Measurements from ENCODE around the gene UBE2QL1.

The UBE2QL1 gene

DNA sequence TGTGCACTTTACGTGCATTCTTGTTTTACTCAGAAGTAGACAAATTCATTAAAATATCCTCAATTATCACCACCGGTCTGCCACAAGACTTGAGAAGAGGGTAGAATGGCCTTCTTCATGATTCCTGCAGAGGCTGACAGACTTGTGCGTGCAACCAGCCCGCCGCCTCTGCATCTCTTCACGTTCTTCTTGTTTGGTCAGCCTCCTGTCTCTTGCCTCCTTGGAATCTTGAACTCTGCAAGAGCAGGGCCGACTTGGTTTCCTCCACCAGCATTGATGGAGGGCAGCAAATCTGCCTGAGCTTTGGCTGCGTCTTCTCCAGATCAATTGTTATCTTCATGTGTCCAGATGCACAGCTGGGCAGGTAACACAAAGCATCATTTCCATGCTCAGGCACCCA is 20.2 kb downstream of the UBE2QL1 start:
- no peak for DNase-seq
- in situ Hi-C loops (cut with HindIII; ENCODE audit: low pct_ligation_motif_present, low pct_unique_long_range_greater_than_20kb, low sequenced_read_pairs): no loop called here

GRCh38 chr5:6469836-6470235 is 21.2 kb downstream of the UBE2QL1 start:
- in situ Hi-C loops (cut with HindIII; ENCODE audit: low pct_ligation_motif_present, low pct_unique_long_range_greater_than_20kb, low sequenced_read_pairs): no loop called here
- DNase-seq: no peak

DNA sequence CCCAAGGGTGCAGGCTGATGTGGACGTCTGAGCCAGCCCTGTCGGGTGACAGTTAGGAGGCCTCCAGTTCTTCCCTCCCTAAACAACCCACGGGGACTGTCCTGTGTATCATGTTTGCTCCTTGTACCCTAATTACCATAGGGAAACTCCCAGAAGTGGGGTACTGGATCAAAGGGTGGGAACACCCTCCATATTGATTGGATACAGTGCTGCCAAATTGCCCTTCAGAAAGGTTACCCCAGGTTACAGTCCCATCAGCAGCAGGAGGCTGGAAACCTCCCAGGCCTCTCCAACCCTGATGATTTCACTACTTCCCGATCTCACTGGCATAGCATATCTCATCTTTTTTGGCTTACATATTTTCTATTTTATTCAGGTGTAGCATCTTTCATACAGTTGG is 22.0 kb downstream of the UBE2QL1 start:
- DNase-seq: no peak
- in situ Hi-C loops (cut with HindIII; ENCODE audit: low pct_ligation_motif_present, low pct_unique_long_range_greater_than_20kb, low sequenced_read_pairs): no loop called here

DNA sequence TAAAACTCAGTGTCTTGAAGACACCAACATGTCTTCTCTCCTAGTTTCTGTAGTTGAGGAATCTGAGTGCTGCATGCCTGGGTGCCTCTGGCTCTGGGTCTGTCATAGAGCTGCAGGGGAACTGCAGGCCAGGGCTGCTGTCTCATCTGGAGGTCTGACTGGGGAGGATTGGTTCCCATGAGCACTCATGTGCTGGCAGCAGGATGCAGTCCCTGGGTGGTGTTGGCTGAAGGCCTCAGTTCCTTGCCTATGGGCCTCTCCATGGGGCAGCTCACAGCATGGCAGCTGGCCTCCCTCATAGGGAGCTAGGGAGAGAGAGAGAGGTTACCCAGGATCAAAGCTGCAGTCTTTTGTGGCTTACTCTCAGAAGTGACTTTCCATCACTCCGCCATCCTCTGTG is 22.6 kb downstream of the UBE2QL1 start:
- in situ Hi-C loops (cut with HindIII; ENCODE audit: low pct_ligation_motif_present, low pct_unique_long_range_greater_than_20kb, low sequenced_read_pairs): no loop called here
- no peak for DNase-seq

GRCh38 chr5:6472792-6473191 is 24.1 kb downstream of the UBE2QL1 start:
- no peak for DNase-seq
- in situ Hi-C loops (cut with HindIII; ENCODE audit: low pct_ligation_motif_present, low pct_unique_long_range_greater_than_20kb, low sequenced_read_pairs): no loop called here

- no peak for DNase-seq
- in situ Hi-C loops (cut with HindIII; ENCODE audit: low pct_ligation_motif_present, low pct_unique_long_range_greater_than_20kb, low sequenced_read_pairs): no loop called here
Measured at GRCh38 chr5:6473284-6473683, 24.6 kb downstream of the UBE2QL1 start.

DNA sequence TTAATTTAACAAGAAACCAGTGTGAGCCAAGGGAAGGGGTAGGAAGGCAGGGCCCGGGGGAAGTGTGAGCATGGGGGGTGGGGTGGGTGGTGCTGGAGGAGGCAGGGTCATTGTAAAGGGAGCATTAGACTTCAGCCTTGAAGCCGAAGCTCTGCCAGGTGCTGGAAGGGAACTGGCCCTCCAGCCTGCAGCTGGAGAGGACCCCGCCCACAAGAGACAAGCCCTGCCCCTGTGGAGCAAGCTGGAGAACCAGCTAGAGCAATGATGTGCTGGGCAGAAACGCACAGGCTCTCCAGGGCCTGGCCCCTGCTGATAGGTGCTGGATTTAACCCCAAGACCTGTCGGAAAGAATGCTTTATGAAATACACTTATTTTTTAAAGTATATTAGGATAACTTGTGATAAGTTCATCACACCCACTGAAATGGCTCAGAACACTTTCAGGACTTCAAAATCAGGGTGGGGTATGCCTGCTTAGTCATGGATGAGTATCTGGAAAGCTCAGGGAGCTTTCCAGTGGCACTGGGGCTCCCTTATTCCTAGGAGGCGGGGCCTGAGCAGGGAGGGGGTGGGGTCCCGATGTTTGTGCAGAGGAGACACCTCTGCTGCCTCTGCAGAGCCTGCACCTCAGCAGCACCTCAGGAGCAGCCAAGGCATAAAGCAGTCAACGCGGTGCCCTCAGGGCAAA is 27.1 kb downstream of the UBE2QL1 start:
- in situ Hi-C loops (cut with HindIII; ENCODE audit: low pct_ligation_motif_present, low pct_unique_long_range_greater_than_20kb, low sequenced_read_pairs): no loop called here
- no peak for DNase-seq

DNA sequence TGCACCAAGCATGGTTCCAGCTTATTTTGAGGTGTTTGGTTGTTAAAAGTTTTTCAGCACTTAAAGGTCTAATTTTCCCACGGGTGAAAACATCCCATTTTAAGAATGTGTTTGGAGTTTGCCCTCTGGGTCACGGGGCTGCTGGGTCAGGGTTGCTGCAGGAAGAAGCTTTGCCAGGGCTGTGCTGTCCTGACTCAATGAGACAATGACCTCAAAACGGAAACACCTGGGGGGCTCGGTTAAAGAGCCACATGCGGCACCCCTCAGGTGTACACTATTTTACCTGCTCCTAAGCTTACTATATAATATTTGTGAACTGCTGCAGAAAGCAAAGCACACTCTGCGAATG is 27.6 kb downstream of the UBE2QL1 start:
- DNase-seq: no peak
- in situ Hi-C loops (cut with HindIII; ENCODE audit: low pct_ligation_motif_present, low pct_unique_long_range_greater_than_20kb, low sequenced_read_pairs): no loop called here

- in situ Hi-C loops (cut with HindIII; ENCODE audit: low pct_ligation_motif_present, low pct_unique_long_range_greater_than_20kb, low sequenced_read_pairs): no loop called here
- no peak for DNase-seq
Measured at GRCh38 chr5:6478793-6479192, 30.1 kb downstream of the UBE2QL1 start.

DNA sequence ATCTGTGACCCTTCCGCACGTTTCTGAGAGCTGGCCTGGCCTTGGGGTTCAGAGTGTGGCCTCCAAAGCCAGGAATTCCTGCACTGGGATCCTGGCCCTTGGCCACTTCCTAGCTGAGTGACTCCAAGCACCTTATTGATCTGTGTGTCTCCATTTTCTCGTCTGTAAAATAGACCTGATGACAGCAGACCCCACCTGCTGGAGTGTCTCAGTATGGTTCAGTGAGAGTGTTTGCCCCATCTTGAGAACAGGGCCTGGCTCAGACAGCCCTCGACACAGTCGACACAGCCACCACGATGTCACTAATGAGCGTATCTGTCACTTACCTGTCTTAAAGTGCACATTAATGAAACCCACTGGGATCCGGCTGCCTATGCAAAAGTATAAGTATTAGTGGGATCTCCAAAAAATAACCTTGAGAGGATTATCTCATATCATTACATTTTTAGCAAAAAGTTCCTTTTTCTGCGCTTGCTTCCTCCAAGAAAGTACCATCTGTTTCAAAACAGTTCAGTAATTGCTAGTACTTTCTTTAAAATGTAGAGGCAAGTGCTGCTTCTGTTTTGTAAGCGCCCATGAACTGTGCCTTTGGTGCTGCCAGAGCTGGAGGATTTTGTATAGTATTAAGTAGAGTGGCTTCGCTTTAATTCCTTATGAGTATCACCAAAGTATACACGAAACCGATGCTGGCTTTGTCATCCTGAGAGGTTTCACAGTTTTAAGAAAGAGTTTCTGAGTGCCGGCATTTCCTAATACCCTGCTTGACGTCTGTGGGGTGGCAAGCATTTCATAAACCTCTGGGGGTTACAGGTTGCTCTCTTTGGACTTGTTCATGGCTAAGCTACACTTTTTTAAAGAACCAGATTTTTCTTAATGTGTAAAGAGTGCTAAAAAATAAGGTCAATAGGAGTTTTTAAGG is 31.7 kb downstream of the UBE2QL1 start:
- in situ Hi-C loops (cut with HindIII; ENCODE audit: low pct_ligation_motif_present, low pct_unique_long_range_greater_than_20kb, low sequenced_read_pairs): no loop called here
- DNase-seq: no peak

GRCh38 chr5:6482735-6483134 is 34.1 kb downstream of the UBE2QL1 start:
- in situ Hi-C loops (cut with HindIII; ENCODE audit: low pct_ligation_motif_present, low pct_unique_long_range_greater_than_20kb, low sequenced_read_pairs): no loop called here
- DNase-seq: no peak

GRCh38 chr5:6483880-6484382 is 35.3 kb downstream of the UBE2QL1 start:
- in situ Hi-C loops (cut with HindIII; ENCODE audit: low pct_ligation_motif_present, low pct_unique_long_range_greater_than_20kb, low sequenced_read_pairs): no loop called here
- DNase-seq: no peak

- DNase-seq: no peak
- in situ Hi-C loops (cut with HindIII; ENCODE audit: low pct_ligation_motif_present, low pct_unique_long_range_greater_than_20kb, low sequenced_read_pairs): no loop called here
Measured at GRCh38 chr5:6484446-6484845, 35.8 kb downstream of the UBE2QL1 start.

GRCh38 chr5:6484899-6485298 is 36.2 kb downstream of the UBE2QL1 start:
- no peak for DNase-seq
- in situ Hi-C loops (cut with HindIII; ENCODE audit: low pct_ligation_motif_present, low pct_unique_long_range_greater_than_20kb, low sequenced_read_pairs): no loop called here

DNA sequence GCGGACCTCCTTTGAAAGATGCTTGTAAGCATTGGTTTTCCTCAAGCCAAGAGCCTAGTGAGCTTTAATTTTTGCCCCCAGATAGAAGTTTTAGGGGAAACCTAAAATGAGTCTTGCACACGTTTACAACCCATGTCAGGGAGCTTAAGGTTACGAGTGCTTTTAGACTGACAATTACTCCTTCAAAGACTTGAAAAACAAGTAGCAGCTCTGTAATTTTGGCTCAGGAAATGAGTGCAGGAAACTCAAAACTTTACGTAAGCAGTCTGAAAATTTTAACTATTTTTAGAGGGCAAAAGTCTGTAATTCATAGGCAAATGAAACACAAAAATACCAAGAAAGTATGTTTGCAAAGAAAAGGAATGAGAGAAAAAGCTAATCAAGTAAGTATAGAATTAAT is 36.8 kb downstream of the UBE2QL1 start:
- in situ Hi-C loops (cut with HindIII; ENCODE audit: low pct_ligation_motif_present, low pct_unique_long_range_greater_than_20kb, low sequenced_read_pairs): no loop called here
- no peak for DNase-seq

DNA sequence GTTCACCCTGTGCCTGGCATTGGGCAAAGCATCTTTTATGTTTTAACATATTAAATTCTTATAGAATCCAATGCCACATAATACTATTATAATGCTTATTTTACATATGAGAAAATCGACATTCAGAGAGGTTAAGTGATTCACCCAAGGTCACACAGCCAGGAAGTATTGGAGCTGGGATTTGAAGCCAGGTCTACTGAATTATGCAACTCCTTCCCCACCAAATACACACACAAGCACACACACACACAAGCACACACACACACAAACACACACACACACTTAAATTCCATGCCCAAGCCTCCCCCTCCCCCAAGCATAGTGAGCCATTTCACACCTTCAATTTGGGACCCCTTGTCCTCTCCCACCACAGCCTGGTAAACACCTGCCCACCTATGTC is 37.4 kb downstream of the UBE2QL1 start:
- in situ Hi-C loops (cut with HindIII; ENCODE audit: low pct_ligation_motif_present, low pct_unique_long_range_greater_than_20kb, low sequenced_read_pairs): no loop called here
- DNase-seq: no peak

DNA sequence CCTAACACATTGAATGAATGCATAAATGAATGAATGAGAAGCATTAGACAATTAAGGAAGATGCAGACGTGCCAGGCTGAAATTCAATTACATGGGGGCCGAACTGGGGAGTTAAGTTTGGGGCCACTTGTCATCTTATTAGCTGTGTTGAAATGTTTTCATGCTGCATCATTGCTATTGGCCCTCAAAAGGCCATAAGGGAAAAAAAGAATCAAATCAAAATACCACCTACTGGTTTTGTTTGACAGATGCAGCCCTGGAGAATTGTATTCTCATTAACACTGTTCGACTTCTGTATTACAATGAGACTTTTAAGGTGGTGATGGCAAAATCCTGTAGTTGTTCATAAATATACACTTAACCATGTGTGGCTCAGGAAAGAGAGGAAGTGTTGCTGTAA is 38.4 kb downstream of the UBE2QL1 start:
- in situ Hi-C loops (cut with HindIII; ENCODE audit: low pct_ligation_motif_present, low pct_unique_long_range_greater_than_20kb, low sequenced_read_pairs): no loop called here
- DNase-seq: no peak

GRCh38 chr5:6488021-6488420 is 39.4 kb downstream of the UBE2QL1 start:
- in situ Hi-C loops (cut with HindIII; ENCODE audit: low pct_ligation_motif_present, low pct_unique_long_range_greater_than_20kb, low sequenced_read_pairs): no loop called here
- no peak for DNase-seq

DNA sequence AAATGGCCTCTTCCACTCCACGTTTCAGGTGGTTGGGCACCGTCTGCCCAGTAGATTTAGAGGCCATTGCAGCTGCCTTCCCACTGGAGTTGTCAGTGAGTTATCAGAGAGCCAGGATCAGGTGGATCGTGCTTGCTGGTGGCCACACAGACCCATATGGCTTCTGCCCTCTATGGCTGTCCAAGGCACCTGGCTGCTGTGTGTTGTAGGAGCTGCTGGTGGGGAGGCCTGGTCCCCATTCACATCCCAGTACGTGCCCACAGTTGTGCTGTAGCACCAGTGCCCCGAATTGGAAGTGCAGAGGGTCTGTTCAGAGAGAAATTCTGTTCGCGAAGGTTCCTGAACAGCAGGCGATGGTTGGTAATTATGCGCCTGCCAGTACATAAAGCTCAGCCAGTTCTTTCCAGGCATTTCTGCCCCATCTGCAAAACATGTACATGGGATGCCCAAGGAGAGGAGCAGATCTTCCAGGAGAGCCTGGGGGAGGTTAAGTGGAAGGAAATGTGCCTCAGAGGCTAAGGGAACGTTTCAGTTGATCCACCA is 41.1 kb downstream of the UBE2QL1 start:
- no peak for DNase-seq
- in situ Hi-C loops (cut with HindIII; ENCODE audit: low pct_ligation_motif_present, low pct_unique_long_range_greater_than_20kb, low sequenced_read_pairs): no loop called here

DNA sequence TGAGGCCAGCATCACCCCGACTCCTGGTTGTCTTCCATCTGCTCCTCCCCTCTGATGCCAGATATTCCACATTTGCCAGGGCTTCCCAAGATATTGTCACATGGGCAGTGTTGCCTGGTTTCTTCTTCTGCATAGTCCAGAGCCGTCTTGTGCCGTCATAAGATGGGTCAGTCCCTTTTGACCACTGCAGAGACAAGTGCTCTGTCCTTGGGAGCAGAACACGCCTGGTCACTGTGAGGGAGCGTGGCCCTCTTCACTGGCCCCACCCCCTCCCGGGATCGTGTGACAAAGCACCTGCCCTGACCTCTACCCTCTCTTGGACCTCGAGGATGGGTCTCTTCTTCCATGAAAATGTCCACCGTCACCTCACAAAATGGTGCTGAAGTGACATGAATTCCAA is 41.6 kb downstream of the UBE2QL1 start:
- in situ Hi-C loops (cut with HindIII; ENCODE audit: low pct_ligation_motif_present, low pct_unique_long_range_greater_than_20kb, low sequenced_read_pairs): no loop called here
- no peak for DNase-seq

Data from ACHN (cell line).